WERI-Rb-1 (cell line): ENCODE measurements around the gene UST.
"Not testable (repeated sequence)": the region's sequence is repeated elsewhere in the genome, so short reads cannot be mapped to it uniquely, and the experiment has no call there.

ENCODE experiments used
- DNase-seq: peaks from one replicate; pipeline ENCODE4 v3.0.0-alpha.2; 2020
- H3K27ac ChIP-seq: fragments of 250-450 bp; sonication (Bioruptor Pico); 2 replicates; pipeline ENCODE4 v1.5.1; 2020; ENCODE audit warnings: mild to moderate bottlenecking, moderate library complexity
- H3K27me3 ChIP-seq: fragments of 250-450 bp; sonication (Bioruptor Pico); 2 replicates; pipeline ENCODE4 v1.5.1; 2021; ENCODE audit warnings: mild to moderate bottlenecking, low read depth, moderate library complexity; ENCODE audit not compliant: insufficient read depth, severe bottlenecking
- H3K36me3 ChIP-seq: fragments of 250-450 bp; sonication (Bioruptor Pico); 2 replicates; pipeline ENCODE4 v1.5.1; 2020; ENCODE audit warnings: mild to moderate bottlenecking, moderate library complexity
- H3K4me3 ChIP-seq: 2 replicates; pipeline ENCODE4 v1.5.1; 2011; ENCODE audit warnings: low read depth, mild to moderate bottlenecking, control low read depth, low read length
- H3K9me3 ChIP-seq: fragments of 250-450 bp; sonication (Bioruptor Pico); 2 replicates; pipeline ENCODE4 v1.5.1; 2021; ENCODE audit warnings: mild to moderate bottlenecking, moderate library complexity; ENCODE audit not compliant: severe bottlenecking
- CTCF ChIP-seq: IDR thresholded peaks from 2 replicates; pipeline ENCODE4 v1.5.1; 2011; ENCODE audit warnings: low read depth, mild to moderate bottlenecking, control low read depth, inconsistent platforms, low read length

The UST gene

GRCh38 chr6:148907573-148907972 is 160.7 kb downstream of the UST start:
- Histone ChIP-seq H3K36me3 (no peaks in the 10 kb centered on the region), H3K4me3 (no peak overlapping the region), H3K27me3 (no peaks in the 10 kb centered on the region), H3K27ac (no peak overlapping the region), H3K9me3 (no peaks in the 10 kb centered on the region)
- DNase-seq: no peak
- TF ChIP-seq CTCF: no peak

- DNase-seq: no peak
- H3K27ac ChIP-seq: no peak overlapping the region
- H3K9me3 ChIP-seq: no peaks in the 10 kb centered on the region
- no peak for TF ChIP-seq CTCF
- H3K36me3 ChIP-seq: no peaks in the 10 kb centered on the region
- H3K4me3 ChIP-seq: no peak overlapping the region
- H3K27me3 ChIP-seq: no peaks in the 10 kb centered on the region
Measured at GRCh38 chr6:148912252-148912651, 165.4 kb downstream of the UST start.

- no peaks in the 10 kb centered on the region for H3K9me3 ChIP-seq
- no peak for TF ChIP-seq CTCF
- no peak overlapping the region for H3K4me3 ChIP-seq
- no peaks in the 10 kb centered on the region for H3K36me3 ChIP-seq
- no peak for DNase-seq
- no peaks in the 10 kb centered on the region for H3K27me3 ChIP-seq
- no peak overlapping the region for H3K27ac ChIP-seq
Measured at GRCh38 chr6:148915810-148916209, 169.0 kb downstream of the UST start.

GRCh38 chr6:148916485-148916884 is 169.7 kb downstream of the UST start:
- H3K27ac ChIP-seq, H3K36me3 ChIP-seq, H3K9me3 ChIP-seq, H3K4me3 ChIP-seq, DNase-seq, H3K27me3 ChIP-seq: not testable (repeated sequence)

DNA sequence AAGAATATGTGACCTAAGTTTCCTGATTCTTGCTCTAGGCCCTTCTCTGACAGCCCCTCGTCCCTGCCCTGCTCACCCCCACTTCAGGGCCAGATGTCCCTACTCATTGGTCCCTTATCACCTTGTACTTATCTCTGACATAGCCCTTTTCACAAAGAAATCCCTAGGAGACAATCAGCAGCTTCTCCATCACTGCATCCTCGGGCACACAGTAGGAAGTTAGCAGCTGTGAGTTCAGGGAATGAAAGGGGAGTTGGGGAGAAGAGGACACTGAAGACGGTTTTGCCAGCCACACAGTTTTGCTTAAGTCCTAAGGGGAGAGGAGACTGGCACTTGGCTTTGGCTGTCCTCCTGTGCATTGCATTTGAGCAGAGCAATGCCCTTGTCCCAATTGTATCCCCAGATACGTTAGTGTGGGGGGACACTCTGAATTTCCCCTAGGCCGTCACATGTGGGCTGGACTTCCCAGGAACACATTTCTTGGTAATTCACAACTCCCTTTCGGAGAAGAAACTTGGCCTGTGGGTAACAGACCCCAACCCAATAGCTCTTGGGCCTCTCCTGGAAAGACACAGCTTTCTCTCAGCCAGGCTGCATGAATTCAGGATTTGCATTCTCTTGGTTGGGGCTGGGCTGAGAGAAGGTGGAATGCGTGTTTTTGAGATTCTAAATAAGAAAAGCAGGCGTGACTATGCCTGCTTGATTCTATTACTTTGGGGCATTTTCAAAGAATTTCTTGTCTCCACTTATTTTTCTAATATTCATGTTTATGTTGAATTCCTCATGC is 177.6 kb downstream of the UST start:
- no peak for DNase-seq
- Histone ChIP-seq H3K4me3 (no peak overlapping the region), H3K9me3 (no peaks in the 10 kb centered on the region), H3K27me3 (no peaks in the 10 kb centered on the region), H3K36me3 (no peaks in the 10 kb centered on the region), H3K27ac (no peak overlapping the region)
- TF ChIP-seq CTCF: no peak

DNA sequence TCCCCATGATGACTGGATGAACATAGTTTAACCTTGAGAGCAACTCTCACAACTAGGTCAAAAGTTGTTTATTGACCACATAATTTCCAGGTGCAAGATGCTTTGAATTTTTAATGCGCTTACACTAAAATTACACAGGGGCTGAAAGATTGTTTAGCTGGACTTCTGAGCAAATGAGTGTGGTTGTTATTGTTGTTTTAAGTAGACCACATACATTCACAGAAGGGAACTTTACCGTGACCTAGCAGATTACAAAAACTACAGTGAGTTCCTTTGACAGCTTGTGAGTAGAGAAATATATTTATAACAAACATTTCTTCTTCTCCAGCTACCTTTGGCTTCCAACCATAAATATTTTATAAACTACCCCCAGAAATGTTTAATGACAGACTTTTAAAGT is 178.9 kb downstream of the UST start:
- TF ChIP-seq CTCF: no peak
- Histone ChIP-seq H3K27me3 (no peaks in the 10 kb centered on the region), H3K9me3 (no peaks in the 10 kb centered on the region), H3K4me3 (no peak overlapping the region), H3K27ac (no peak overlapping the region), H3K36me3 (no peaks in the 10 kb centered on the region)
- DNase-seq: no peak
